Pancreas (tissue), 10 donors: ENCODE results near the gene RABEP1. TPM values are rescaled to one million over a fixed set of nuclear protein-coding genes. Genes with fewer than 3 reads are reported as not detected.

Source experiments
- ATAC-seq, 4 donors: fragments of 200-7000 bp; cut with Tn5 transposase; one replicate each; pipeline versions ENCODE4 v1.8.0 to v1.9.1; 2020; ENCODE audit warnings: mild to moderate bottlenecking in 4 of 4, moderate library complexity in 4 of 4
- DNase-seq, 6 donors: peaks; one replicate each; pipeline ENCODE4 v3.0.0-alpha.2; 2020
- FAIRE-seq: peaks from 2 replicates; lab custom pipeline; 2012; peaks lifted over from hg19 to GRCh38; lab: Jason Lieb, UNC
- H3K27ac ChIP-seq, 4 donors: fragments of 200-600 bp; sonication (generic); 1 replicate in 3 of 4; 2 replicates in 1 of 4; pipeline versions ENCODE4 v1.5.0 to v1.8.0; 2020
- H3K27me3 ChIP-seq, 4 donors: fragments of 200-600 bp; one replicate each; pipeline ENCODE4 v1.8.0; 2021
- H3K36me3 ChIP-seq, 3 donors: fragments of 200-600 bp; sonication (generic) in 1 of 3; one replicate each; pipeline versions ENCODE4 v1.5.0 to v1.8.0; 2020 to 2021
- H3K4me1 ChIP-seq, 3 donors: fragments of 200-600 bp; one replicate each; pipeline ENCODE4 v1.8.0; 2021
- H3K4me3 ChIP-seq, 4 donors: fragments of 200-600 bp; sonication (generic) in 2 of 4; one replicate each; pipeline versions ENCODE4 v1.5.0 to v1.8.0; 2020 to 2021
- H3K9me3 ChIP-seq, 4 donors: fragments of 200-600 bp; one replicate each; pipeline ENCODE4 v1.8.0; 2021
- CTCF ChIP-seq, 4 donors: fragments of 200-600 bp; sonication (generic) in 3 of 4; IDR thresholded peaks; one replicate each; pipeline versions ENCODE4 v1.5.0 to v1.8.0; 2021; ENCODE audit warnings: antibody characterized with exemption in 4 of 4
- WGBS, 2 donors: extraction: QIAGEN DNeasy Blood & Tissue Kit; methylation state at CpG; one replicate each; pipeline ENCODE4 v1.1.7; 2013; 5-methylcytosine and 5-hydroxymethylcytosine counted together
- intact Hi-C, 3 donors: fragments of 100-400 bp; cut with DNase I; formaldehyde crosslinking; loops; one replicate each; pipeline versions ENCODE4 v1.11.1 to v1.14.2; 2022
- polyA plus RNA-seq, 2 donors: library from polyadenylated mRNA; stranded (reverse); fragments of 200-250 nt; gene quantifications; one replicate each; pipeline ENCODE4 v1.2.3, GENCODE V29; 2013
- total RNA-seq, 6 donors: library from RNA; stranded (reverse); fragmentation: NEBNext Ultra II Directional in 4 of 6; extraction: Animal tissue kit (Norgen Biotek cat#: 25700) in 4 of 6; gene quantifications; one replicate each; pipeline versions ENCODE4 v1.2.1 to v1.2.4, GENCODE V29; 2021 to 2023
- donor health status: healthy with polysubstance abuse.
- donor health status: DM: no; HTN: no; CAD: no; lungs with moderate emphysema.
- donor health status: DM: no; HTN: no; CAD: no.
- donor health status: control.
- donor health status: control.
- donor health status: Bipolar disorder and iron deficiency.
- donor health status: DM: yes; HTN: yes; CAD: no.
- donor health status: DM: no; HTN: no; CAD: no.
- donor health status: DM: no; HTN: no; CAD: no.
- donor health status: DM: yes; HTN: yes; CAD: no.

RABEP1 gene
- total and polyA plus RNA-seq, 8 donors: 10.4 to 22.6 (median 14.9) TPM

GRCh38 chr17:5361426-5361825 lies 79.3 kb downstream of the RABEP1 start:
- ATAC-seq: no peak
- Histone ChIP-seq H3K4me1 (peaks cover 0 to 8% (median 8%) of the 10 kb centered on the region in 3 donors), H3K4me3 (no peak overlapping the region), H3K9me3 (no peaks in the 10 kb centered on the region), H3K27me3 (no peaks in the 10 kb centered on the region), H3K27ac (no peak overlapping the region), H3K36me3 (peaks cover 0 to 15% (median 6%) of the 10 kb centered on the region in 3 donors)
- intact Hi-C loops: no loop called here
- WGBS, 2 donors: 80 to 83% methylated on average over 9 of the region's 9 CpGs
- FAIRE-seq: no peak
- no peak for DNase-seq
- TF ChIP-seq CTCF (IDR thresholded peaks at IDR 0.05): no peak

- WGBS, 2 donors: 43 to 47% methylated on average over 7 of the region's 7 CpGs
- H3K4me3 ChIP-seq: no peak overlapping the region
- no peak overlapping the region for H3K27ac ChIP-seq
- peaks cover 0 to 15% (median 9%) of the 10 kb centered on the region in 3 donors for H3K36me3 ChIP-seq
- intact Hi-C loops: no loop called here
- DNase-seq (no peak), ATAC-seq (peak; percentile 27 to 54 (median 44)), FAIRE-seq (no peak)
- peaks cover 0 to 8% (median 8%) of the 10 kb centered on the region in 3 donors for H3K4me1 ChIP-seq
- TF ChIP-seq CTCF (IDR thresholded peaks at IDR 0.05): no peak
- no peaks in the 10 kb centered on the region for H3K9me3 ChIP-seq
- H3K27me3 ChIP-seq: no peaks in the 10 kb centered on the region
Observed at GRCh38 chr17:5362162-5362811, 80.2 kb downstream of the RABEP1 start.

GRCh38 chr17:5364156-5364555 lies 82.1 kb downstream of the RABEP1 start:
- H3K9me3 ChIP-seq: no peaks in the 10 kb centered on the region
- H3K4me3 ChIP-seq: no peak overlapping the region
- intact Hi-C loops: no loop called here
- H3K4me1 ChIP-seq: peaks cover 0 to 8% (median 8%) of the 10 kb centered on the region in 3 donors
- 91% methylated on average over 6 of the region's 6 CpGs for WGBS, 2 donors
- no peaks in the 10 kb centered on the region for H3K27me3 ChIP-seq
- FAIRE-seq (no peak), ATAC-seq (peak in 1 of 4 donors; percentile 22), DNase-seq (no peak)
- H3K36me3 ChIP-seq: peaks cover 0 to 15% (median 12%) of the 10 kb centered on the region in 3 donors
- no peak for TF ChIP-seq CTCF (IDR thresholded peaks at IDR 0.05)
- H3K27ac ChIP-seq: no peak overlapping the region

- no peak overlapping the region for H3K4me3 ChIP-seq
- H3K4me1 ChIP-seq: peaks cover 0 to 8% (median 8%) of the 10 kb centered on the region in 3 donors
- H3K27me3 ChIP-seq: no peaks in the 10 kb centered on the region
- peaks cover 0 to 20% (median 12%) of the 10 kb centered on the region in 3 donors for H3K36me3 ChIP-seq
- ATAC-seq (no peak), FAIRE-seq (no peak), DNase-seq (no peak)
- H3K27ac ChIP-seq: no peak overlapping the region
- intact Hi-C loops: no loop called here
- no peak for TF ChIP-seq CTCF (IDR thresholded peaks at IDR 0.05)
- no peaks in the 10 kb centered on the region for H3K9me3 ChIP-seq
Observed at GRCh38 chr17:5364696-5365095, 82.6 kb downstream of the RABEP1 start.

- no peak for ATAC-seq
- Histone ChIP-seq H3K36me3 (peaks cover 0 to 27% (median 16%) of the 10 kb centered on the region in 3 donors), H3K4me1 (peaks cover 0 to 8% (median 8%) of the 10 kb centered on the region in 3 donors), H3K9me3 (no peaks in the 10 kb centered on the region), H3K27me3 (no peaks in the 10 kb centered on the region), H3K27ac (no peak overlapping the region), H3K4me3 (no peak overlapping the region)
- no peak for FAIRE-seq
- no peak for TF ChIP-seq CTCF (IDR thresholded peaks at IDR 0.05)
- no peak for DNase-seq
- intact Hi-C loops: no loop called here
- WGBS, 2 donors: 91 to 95% methylated on average over 6 of the region's 6 CpGs
Observed at GRCh38 chr17:5365831-5366230, 83.7 kb downstream of the RABEP1 start.
